Immature natural killer cell (primary cell): ENCODE measurements around the gene PPM1E. TPM values are rescaled to one million over a fixed set of nuclear protein-coding genes. Genes with fewer than 3 reads are reported as not detected.
"Not testable (repeated sequence)": the region's sequence is repeated elsewhere in the genome, so short reads cannot be mapped to it uniquely, and the experiment has no call there.

ENCODE experiments used
- DNase-seq, 3 donors: peaks; one replicate each; pipeline ENCODE4 v3.0.0; 2022; ENCODE audit warnings: mixed read lengths in 1 of 3
- H3K27ac Mint-ChIP-seq, 6 donors: one replicate each; pipeline ENCODE4 v1.8.0; 2020; ENCODE audit warnings: mixed read lengths in 6 of 6, mild to moderate bottlenecking in 5 of 6, inconsistent platforms in 4 of 6, moderate library complexity in 3 of 6
- H3K27me3 Mint-ChIP-seq, 3 donors: one replicate each; pipeline ENCODE4 v1.8.0; 2020 to 2021; ENCODE audit warnings: low read depth in 3 of 3, mild to moderate bottlenecking in 3 of 3, mixed read lengths in 3 of 3, moderate library complexity in 3 of 3, inconsistent platforms in 1 of 3
- H3K36me3 Mint-ChIP-seq, 3 donors: one replicate each; pipeline ENCODE4 v1.8.0; 2020; ENCODE audit warnings: mixed read lengths in 3 of 3, inconsistent platforms in 2 of 3, mild to moderate bottlenecking in 2 of 3
- H3K4me1 Mint-ChIP-seq, 2 donors: one replicate each; pipeline ENCODE4 v1.8.0; 2020; ENCODE audit warnings: inconsistent platforms in 2 of 2, mild to moderate bottlenecking in 2 of 2, mixed read lengths in 2 of 2, moderate library complexity in 1 of 2
- H3K4me3 Mint-ChIP-seq, 5 donors: one replicate each; pipeline ENCODE4 v1.8.0; 2020; ENCODE audit warnings: mild to moderate bottlenecking in 5 of 5, mixed read lengths in 5 of 5, inconsistent platforms in 3 of 5, moderate library complexity in 3 of 5
- H3K9me3 Mint-ChIP-seq, 6 donors: one replicate each; pipeline ENCODE4 v1.8.0; 2020; ENCODE audit warnings: mild to moderate bottlenecking in 6 of 6, mixed read lengths in 6 of 6, inconsistent platforms in 4 of 6, moderate library complexity in 3 of 6
- polyA plus RNA-seq, 3 donors: library from polyadenylated mRNA; unstranded; fragments of 300-500 nt; fragmentation: Illumina TruSeq; gene quantifications; one replicate each; pipeline ENCODE4 v1.2.3, GENCODE V29; 2021

Gene PPM1E
- polyA plus RNA-seq, 3 donors from 2014 or later = not detected

GRCh38 chr17:58957725-58958073 is 202.0 kb downstream of the PPM1E start:
- H3K9me3 Mint-ChIP-seq, H3K27ac Mint-ChIP-seq, DNase-seq, H3K4me3 Mint-ChIP-seq, H3K36me3 Mint-ChIP-seq, H3K4me1 Mint-ChIP-seq: not testable (repeated sequence)
- peaks cover 2 to 13% (median 8%) of the 10 kb centered on the region in 3 donors for H3K27me3 Mint-ChIP-seq

- Mint-ChIP-seq H3K9me3 (no peaks in the 10 kb centered on the region), H3K27ac (no peak overlapping the region), H3K27me3 (peaks cover 0 to 10% (median 5%) of the 10 kb centered on the region in 3 donors), H3K36me3 (no peaks in the 10 kb centered on the region), H3K4me3 (no peak overlapping the region), H3K4me1 (no peaks in the 10 kb centered on the region)
- no peak for DNase-seq
Measured at GRCh38 chr17:58960068-58960467, 204.4 kb downstream of the PPM1E start.

- peaks cover 0 to 2% (median 0%) of the 10 kb centered on the region in 3 donors for H3K36me3 Mint-ChIP-seq
- H3K4me3 Mint-ChIP-seq = no peak overlapping the region
- peaks cover 3 to 8% (median 6%) of the 10 kb centered on the region in 3 donors for H3K27me3 Mint-ChIP-seq
- H3K4me1 Mint-ChIP-seq = peaks cover 9 to 13% of the 10 kb centered on the region in 2 donors
- no peaks in the 10 kb centered on the region for H3K9me3 Mint-ChIP-seq
- DNase-seq = no peak
- H3K27ac Mint-ChIP-seq = no peak overlapping the region
Measured at GRCh38 chr17:58965221-58965620, 209.6 kb downstream of the PPM1E start.

GRCh38 chr17:58966208-58966607 is 210.6 kb downstream of the PPM1E start:
- Mint-ChIP-seq H3K4me3 (no peak overlapping the region), H3K9me3 (no peaks in the 10 kb centered on the region), H3K4me1 (peaks cover 9 to 13% of the 10 kb centered on the region in 2 donors), H3K27ac (no peak overlapping the region), H3K27me3 (peaks cover 3 to 8% (median 5%) of the 10 kb centered on the region in 3 donors), H3K36me3 (peaks cover 0 to 2% (median 0%) of the 10 kb centered on the region in 3 donors)
- DNase-seq = no peak

- Mint-ChIP-seq H3K36me3 (peaks cover 0 to 2% (median 0%) of the 10 kb centered on the region in 3 donors), H3K4me3 (peak overlapping the region in 1 of 5 donors; percentile 9), H3K27me3 (peaks cover 3 to 5% (median 4%) of the 10 kb centered on the region in 3 donors), H3K4me1 (peaks cover 9 to 13% of the 10 kb centered on the region in 2 donors), H3K27ac (no peak overlapping the region), H3K9me3 (no peaks in the 10 kb centered on the region)
- peak; percentile 30 to 41 (median 34) for DNase-seq
Measured at GRCh38 chr17:58968426-58969061, 212.9 kb downstream of the PPM1E start.

GRCh38 chr17:58969156-58969555 is 213.5 kb downstream of the PPM1E start:
- Mint-ChIP-seq H3K9me3 (no peaks in the 10 kb centered on the region), H3K27me3 (peaks cover 3 to 5% (median 4%) of the 10 kb centered on the region in 3 donors), H3K4me1 (peaks cover 9 to 13% of the 10 kb centered on the region in 2 donors), H3K4me3 (no peak overlapping the region), H3K36me3 (peaks cover 0 to 2% (median 0%) of the 10 kb centered on the region in 3 donors), H3K27ac (no peak overlapping the region)
- no peak for DNase-seq

GRCh38 chr17:58969612-58970011 is 214.0 kb downstream of the PPM1E start:
- H3K27me3 Mint-ChIP-seq = peaks cover 3 to 5% (median 4%) of the 10 kb centered on the region in 3 donors
- no peaks in the 10 kb centered on the region for H3K9me3 Mint-ChIP-seq
- H3K36me3 Mint-ChIP-seq = peaks cover 0 to 2% (median 0%) of the 10 kb centered on the region in 3 donors
- H3K27ac Mint-ChIP-seq = no peak overlapping the region
- H3K4me3 Mint-ChIP-seq = no peak overlapping the region
- peaks cover 9 to 13% of the 10 kb centered on the region in 2 donors for H3K4me1 Mint-ChIP-seq
- no peak for DNase-seq

- Mint-ChIP-seq H3K4me3 (no peak overlapping the region), H3K27me3 (peaks cover 3 to 5% (median 4%) of the 10 kb centered on the region in 3 donors)
Measured at GRCh38 chr17:58970609-58971450, 215.2 kb downstream of the PPM1E start.

GRCh38 chr17:58974354-58974753 is 218.7 kb downstream of the PPM1E start:
- H3K36me3 Mint-ChIP-seq = peaks cover 0 to 3% (median 0%) of the 10 kb centered on the region in 3 donors
- no peak overlapping the region for H3K27ac Mint-ChIP-seq
- DNase-seq = no peak
- no peak overlapping the region for H3K4me3 Mint-ChIP-seq
- H3K4me1 Mint-ChIP-seq = peaks cover 0 to 1% of the 10 kb centered on the region in 2 donors
- H3K9me3 Mint-ChIP-seq = no peaks in the 10 kb centered on the region
- peaks cover 0 to 1% (median 0%) of the 10 kb centered on the region in 3 donors for H3K27me3 Mint-ChIP-seq

More at GRCh38 chr17:58970609-58971450, 215.2 kb downstream of the PPM1E start:
- H3K36me3 Mint-ChIP-seq = peaks cover 0 to 5% (median 0%) of the 10 kb centered on the region in 3 donors
- no peak overlapping the region for H3K27ac Mint-ChIP-seq
- no peaks in the 10 kb centered on the region for H3K9me3 Mint-ChIP-seq
- DNase-seq = no peak
- H3K4me1 Mint-ChIP-seq = peaks cover 9 to 13% of the 10 kb centered on the region in 2 donors

GRCh38 chr17:58976541-58976940 is 220.9 kb downstream of the PPM1E start:
- peaks cover 0 to 1% (median 0%) of the 10 kb centered on the region in 3 donors for H3K27me3 Mint-ChIP-seq
- DNase-seq = no peak
- peaks cover 0 to 3% (median 0%) of the 10 kb centered on the region in 3 donors for H3K36me3 Mint-ChIP-seq
- no peak overlapping the region for H3K27ac Mint-ChIP-seq
- no peaks in the 10 kb centered on the region for H3K4me1 Mint-ChIP-seq
- H3K4me3 Mint-ChIP-seq = no peak overlapping the region
- no peaks in the 10 kb centered on the region for H3K9me3 Mint-ChIP-seq

GRCh38 chr17:58980706-58981481 is 225.2 kb downstream of the PPM1E start:
- Mint-ChIP-seq H3K4me1 (no peaks in the 10 kb centered on the region), H3K4me3 (no peak overlapping the region), H3K27ac (peak overlapping the region in 1 of 6 donors; percentile 28), H3K36me3 (peaks cover 0 to 5% (median 0%) of the 10 kb centered on the region in 3 donors), H3K9me3 (no peaks in the 10 kb centered on the region), H3K27me3 (no peaks in the 10 kb centered on the region)
- no peak for DNase-seq

- Mint-ChIP-seq H3K27ac (no peak overlapping the region), H3K27me3 (no peaks in the 10 kb centered on the region), H3K4me1 (no peaks in the 10 kb centered on the region), H3K4me3 (no peak overlapping the region), H3K36me3 (peaks cover 0 to 8% (median 5%) of the 10 kb centered on the region in 3 donors), H3K9me3 (no peaks in the 10 kb centered on the region)
- no peak for DNase-seq
Measured at GRCh38 chr17:58982626-58983025, 227.0 kb downstream of the PPM1E start.

GRCh38 chr17:58985367-58985766 is 229.7 kb downstream of the PPM1E start:
- Mint-ChIP-seq H3K36me3 (peaks cover 3 to 12% (median 9%) of the 10 kb centered on the region in 3 donors), H3K4me3 (no peak overlapping the region), H3K9me3 (no peaks in the 10 kb centered on the region), H3K4me1 (no peaks in the 10 kb centered on the region), H3K27ac (no peak overlapping the region), H3K27me3 (no peaks in the 10 kb centered on the region)
- DNase-seq = no peak
